Measurements from ENCODE around the gene TNS1. TPM values are rescaled to one million over a fixed set of nuclear protein-coding genes. Genes with fewer than 3 reads are reported as not detected.
A peak's percentile ranks its signal among the peaks of the same experiment; 100 is the strongest.

The TNS1 gene
- total RNA-seq, 1 donor from 2014 or later = 0.91 TPM

DNA sequence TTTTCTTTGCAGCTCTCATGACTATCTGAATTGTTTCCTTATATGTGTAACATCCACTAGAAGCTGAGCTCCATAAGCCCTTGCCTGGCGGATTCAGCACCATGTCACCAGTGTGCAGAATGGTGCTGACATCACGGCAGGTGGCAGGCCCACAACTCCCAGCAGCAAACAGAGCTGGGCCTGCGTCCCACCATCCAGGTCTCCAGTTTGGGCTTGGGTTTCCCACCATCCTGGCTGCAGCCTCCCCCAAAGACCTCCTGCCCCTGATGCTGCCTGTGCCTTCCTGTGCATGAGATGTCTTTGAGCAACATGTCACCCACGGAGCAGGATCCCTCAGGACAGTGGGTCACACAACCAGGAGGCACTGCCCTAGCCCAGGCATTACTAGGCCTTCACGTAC, 113.1 kb downstream of the TNS1 start:
- H3K27me3 Mint-ChIP-seq (ENCODE audit: low read depth) = no peaks in the 10 kb centered on the region

DNA sequence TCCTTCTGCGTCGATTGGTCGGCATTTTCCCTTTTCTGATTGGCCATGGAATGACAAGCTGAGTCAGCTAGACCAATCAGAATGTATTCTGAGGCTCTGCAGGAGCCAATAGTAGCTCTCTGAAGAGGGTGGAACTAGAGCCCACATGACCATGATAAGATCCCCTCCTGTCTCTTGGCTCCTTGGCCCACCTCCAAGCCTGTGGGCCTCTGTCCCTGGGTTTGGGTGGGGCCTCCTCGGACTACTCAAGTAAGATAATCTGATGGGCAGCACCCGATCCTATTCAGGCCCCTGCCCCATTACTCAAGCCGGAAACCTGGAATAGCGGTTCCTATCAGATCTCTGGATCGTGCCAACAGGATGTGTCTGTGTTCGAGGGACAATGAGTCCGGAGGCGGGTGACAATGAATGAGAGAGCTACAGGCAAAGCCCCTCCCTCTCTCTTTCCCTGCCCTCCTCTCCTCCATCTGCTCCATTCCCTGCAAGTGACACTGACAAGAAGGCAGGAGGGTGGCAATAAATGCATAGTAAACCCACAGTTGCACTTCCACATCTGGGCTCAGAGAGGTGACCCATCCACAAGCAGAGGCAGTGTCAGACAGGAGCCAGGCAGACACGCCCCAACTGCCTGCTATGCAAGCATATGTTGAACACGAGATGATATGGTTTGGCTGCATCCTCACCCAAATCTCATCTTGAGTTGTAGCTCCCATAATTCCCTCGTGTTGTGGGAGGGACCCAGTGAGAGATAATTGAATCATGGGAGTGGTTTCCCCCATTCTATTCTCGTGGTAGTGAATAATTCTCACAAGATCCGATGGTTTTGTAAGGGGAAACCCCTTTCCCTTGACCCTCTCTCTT, 114.7 kb downstream of the TNS1 start:
- intact Hi-C loops (cut with micrococcal nuclease) = no loop called here
- Mint-ChIP-seq H3K27ac (no peak overlapping the region), H3K4me1 (ENCODE audit: low read depth) (peaks cover 2% of the 10 kb centered on the region), H3K36me3 (ENCODE audit: low read depth) (no peaks in the 10 kb centered on the region), H3K4me3 (ENCODE audit: low read depth) (no peak overlapping the region), H3K27me3 (ENCODE audit: low read depth) (no peaks in the 10 kb centered on the region), H3K9me3 (no peaks in the 10 kb centered on the region)
- DNase-seq (ENCODE audit: low spot score) = no peak

More for the DNA sequence above, 113.1 kb downstream of the TNS1 start:
- no peak for DNase-seq (ENCODE audit: low spot score)
- no peaks in the 10 kb centered on the region for H3K9me3 Mint-ChIP-seq
- H3K4me1 Mint-ChIP-seq (ENCODE audit: low read depth) = peaks cover 2% of the 10 kb centered on the region
- no peak overlapping the region for H3K27ac Mint-ChIP-seq
- H3K4me3 Mint-ChIP-seq (ENCODE audit: low read depth) = no peak overlapping the region
- intact Hi-C loops (cut with micrococcal nuclease) = no loop called here
- H3K36me3 Mint-ChIP-seq (ENCODE audit: low read depth) = no peaks in the 10 kb centered on the region

DNA sequence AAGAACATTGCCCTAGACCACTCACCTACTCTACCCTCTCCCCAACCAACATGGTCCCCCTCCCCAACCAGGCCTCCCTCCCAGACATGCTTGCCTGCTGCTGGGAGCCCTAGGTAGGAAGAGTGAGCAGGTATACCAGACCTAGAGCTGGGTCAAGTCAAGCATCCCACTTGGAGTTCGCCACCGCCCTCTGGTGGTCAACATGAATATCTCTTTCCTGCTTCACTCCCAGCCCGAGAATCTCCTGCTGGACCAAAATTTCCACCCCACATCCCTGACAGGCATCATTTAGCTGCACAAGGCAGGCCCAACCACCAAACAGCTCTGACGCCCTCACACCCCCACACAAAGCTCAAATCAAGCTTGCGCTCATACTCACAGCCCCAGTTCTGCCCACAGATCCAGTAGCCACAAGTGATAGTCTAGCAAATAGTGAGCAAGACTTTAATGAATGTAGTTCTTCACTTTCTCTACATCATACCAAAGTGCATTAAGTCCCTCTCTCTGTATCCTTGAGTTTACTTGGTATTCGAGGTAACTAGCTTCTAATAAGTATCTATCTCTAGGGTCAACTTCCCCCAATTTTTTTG, 116.0 kb downstream of the TNS1 start:
- DNase-seq (ENCODE audit: low spot score) = peak; percentile 44
- Mint-ChIP-seq H3K27me3 (ENCODE audit: low read depth) (no peaks in the 10 kb centered on the region), H3K36me3 (ENCODE audit: low read depth) (no peaks in the 10 kb centered on the region), H3K27ac (no peak overlapping the region), H3K4me3 (ENCODE audit: low read depth) (no peak overlapping the region), H3K9me3 (no peaks in the 10 kb centered on the region), H3K4me1 (ENCODE audit: low read depth) (peaks cover 2% of the 10 kb centered on the region)
- intact Hi-C loops (cut with micrococcal nuclease) = loop anchor here (1.0 kb wide), 2 partner anchors 98 to 102 kb away; no protein-coding TSS in a partner anchor

DNA sequence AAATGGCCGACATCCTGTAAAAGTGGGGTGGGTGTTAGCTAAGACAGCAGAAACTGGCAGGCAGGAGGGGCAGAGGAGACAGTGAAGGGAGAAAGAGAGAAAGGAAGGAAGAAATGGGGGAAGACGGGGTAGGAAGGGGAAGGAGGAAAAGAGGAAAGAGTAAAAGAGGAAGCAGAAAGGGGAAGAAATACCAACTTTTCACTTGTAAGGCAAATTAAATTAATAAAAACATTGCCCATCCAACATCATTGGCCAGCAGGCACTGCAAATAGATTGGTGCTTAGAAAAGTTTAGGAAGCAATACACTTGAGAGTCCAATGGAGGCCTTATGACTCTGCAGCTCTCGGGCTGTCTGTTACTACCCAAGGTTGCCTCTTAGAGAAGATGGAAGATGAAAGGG, 116.7 kb downstream of the TNS1 start:
- H3K9me3 Mint-ChIP-seq = no peaks in the 10 kb centered on the region
- no peaks in the 10 kb centered on the region for H3K27me3 Mint-ChIP-seq (ENCODE audit: low read depth)
- no peaks in the 10 kb centered on the region for H3K36me3 Mint-ChIP-seq (ENCODE audit: low read depth)
- DNase-seq (ENCODE audit: low spot score) = no peak
- no peak overlapping the region for H3K4me3 Mint-ChIP-seq (ENCODE audit: low read depth)
- peaks cover 2% of the 10 kb centered on the region for H3K4me1 Mint-ChIP-seq (ENCODE audit: low read depth)
- intact Hi-C loops (cut with micrococcal nuclease) = loop anchor here (1.0 kb wide), 2 partner anchors 97 to 101 kb away; no protein-coding TSS in a partner anchor
- H3K27ac Mint-ChIP-seq = no peak overlapping the region

DNA sequence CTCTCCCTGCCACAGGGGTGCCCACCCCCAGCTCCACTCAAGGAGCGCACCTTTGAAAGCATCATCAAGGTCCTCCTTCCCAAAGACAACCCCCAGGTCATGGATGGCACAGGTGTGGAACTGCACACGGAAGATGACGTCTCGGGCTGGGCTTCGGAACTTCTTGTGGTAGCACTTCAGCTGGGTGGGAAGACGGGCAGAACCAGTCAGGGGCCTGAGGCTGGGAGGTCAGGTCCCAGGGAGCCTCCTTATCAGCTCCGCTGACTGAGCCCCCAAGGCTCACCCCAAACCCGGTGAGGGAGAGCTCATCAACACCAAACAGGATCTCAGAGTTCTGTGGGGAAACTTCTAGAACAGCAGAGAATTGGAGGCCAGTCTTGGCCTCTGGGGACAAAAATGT, 117.8 kb downstream of the TNS1 start:
- no peaks in the 10 kb centered on the region for H3K27me3 Mint-ChIP-seq (ENCODE audit: low read depth)
- H3K9me3 Mint-ChIP-seq = no peaks in the 10 kb centered on the region
- no peak overlapping the region for H3K4me3 Mint-ChIP-seq (ENCODE audit: low read depth)
- no peak overlapping the region for H3K27ac Mint-ChIP-seq
- peaks cover 2% of the 10 kb centered on the region for H3K4me1 Mint-ChIP-seq (ENCODE audit: low read depth)
- no peaks in the 10 kb centered on the region for H3K36me3 Mint-ChIP-seq (ENCODE audit: low read depth)
- intact Hi-C loops (cut with micrococcal nuclease) = no loop called here
- DNase-seq (ENCODE audit: low spot score) = no peak

DNA sequence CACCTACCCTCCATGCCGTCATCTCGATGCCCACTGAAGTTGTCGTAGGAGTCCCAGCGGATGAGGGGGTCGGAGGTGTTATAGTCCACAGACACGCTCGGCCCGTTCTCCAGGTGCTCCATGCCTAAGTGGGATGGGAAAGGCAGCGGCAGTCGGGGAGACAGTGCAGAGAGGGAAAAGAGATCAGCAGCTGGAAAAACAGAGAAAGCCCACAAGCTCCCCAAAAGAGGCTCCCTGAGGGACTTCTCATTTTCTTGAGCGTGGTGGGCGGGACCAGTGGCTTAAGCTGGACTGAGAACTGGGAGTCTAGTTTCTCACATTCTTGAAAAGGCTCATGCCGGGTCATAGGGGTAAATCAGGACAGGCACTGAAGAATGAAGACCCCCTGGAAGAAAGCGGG, 121.9 kb downstream of the TNS1 start:
- Mint-ChIP-seq H3K4me1 (ENCODE audit: low read depth) (no peaks in the 10 kb centered on the region), H3K4me3 (ENCODE audit: low read depth) (no peak overlapping the region), H3K27me3 (ENCODE audit: low read depth) (no peaks in the 10 kb centered on the region), H3K27ac (no peak overlapping the region), H3K9me3 (no peaks in the 10 kb centered on the region), H3K36me3 (ENCODE audit: low read depth) (no peaks in the 10 kb centered on the region)
- intact Hi-C loops (cut with micrococcal nuclease) = no loop called here
- no peak for DNase-seq (ENCODE audit: low spot score)

DNA sequence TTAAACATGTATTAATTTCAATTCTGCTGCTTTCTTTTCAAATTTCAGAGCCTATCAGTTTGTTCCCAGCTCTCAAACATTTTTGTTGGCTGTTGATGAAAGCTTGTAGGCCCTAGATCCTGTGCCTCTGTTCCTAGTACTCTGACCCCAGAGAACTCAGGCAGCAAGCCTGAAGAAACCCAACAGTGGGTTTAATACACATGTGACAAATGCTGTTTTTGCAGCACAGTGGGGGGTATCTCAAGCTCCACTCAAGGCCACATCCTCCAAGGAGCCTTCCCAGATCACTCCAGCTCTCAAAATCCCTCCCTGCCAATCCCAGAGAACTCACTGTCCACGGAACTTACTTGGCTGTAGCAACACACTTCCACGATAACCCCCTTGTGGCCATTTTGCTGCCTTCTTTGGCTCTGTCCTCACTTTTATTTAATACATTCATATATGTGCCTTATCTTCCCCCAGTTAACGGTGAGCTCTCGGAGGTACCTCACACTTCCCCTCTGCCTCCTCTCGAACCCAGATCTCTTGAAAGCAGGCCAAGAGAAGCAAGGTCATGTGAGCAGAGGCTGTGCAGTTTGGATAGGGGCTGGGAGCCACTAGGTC, 122.4 kb downstream of the TNS1 start:
- intact Hi-C loops (cut with micrococcal nuclease) = no loop called here
- Mint-ChIP-seq H3K4me3 (ENCODE audit: low read depth) (no peak overlapping the region), H3K9me3 (no peaks in the 10 kb centered on the region), H3K27ac (no peak overlapping the region), H3K4me1 (ENCODE audit: low read depth) (no peaks in the 10 kb centered on the region), H3K36me3 (ENCODE audit: low read depth) (no peaks in the 10 kb centered on the region), H3K27me3 (ENCODE audit: low read depth) (no peaks in the 10 kb centered on the region)
- no peak for DNase-seq (ENCODE audit: low spot score)

DNA sequence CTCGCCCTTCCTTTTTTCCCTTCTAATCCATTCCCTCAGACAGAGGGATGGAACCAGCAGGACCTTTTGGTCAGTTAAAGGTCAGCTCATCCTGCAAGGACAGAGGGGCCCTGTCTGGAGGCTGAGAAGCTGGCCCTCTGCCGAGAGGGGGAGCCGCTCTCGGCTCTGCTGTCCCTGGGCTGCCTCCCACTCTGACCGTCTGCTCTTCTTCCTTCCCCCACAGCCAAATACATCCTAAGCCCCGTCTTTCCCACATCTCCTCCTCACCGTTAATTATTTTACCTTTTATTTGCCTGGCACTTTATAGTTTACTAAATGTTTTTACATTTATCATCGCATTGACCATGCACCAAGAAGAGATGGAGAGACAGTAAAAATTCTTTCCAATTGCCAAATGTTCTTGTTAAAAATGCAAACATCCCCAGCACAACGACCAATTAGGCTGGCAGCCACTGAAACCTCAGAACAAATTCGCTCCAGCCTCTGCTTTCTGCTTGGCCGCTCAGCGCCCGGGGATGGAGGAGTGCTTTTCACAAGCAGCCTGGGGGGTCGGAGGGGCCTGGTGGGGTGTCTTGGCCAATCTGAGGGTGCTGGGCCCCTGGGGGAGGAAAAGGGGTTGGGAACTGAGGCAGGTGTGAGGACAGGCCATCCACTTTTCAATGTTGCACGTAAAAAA, 123.7 kb downstream of the TNS1 start:
- intact Hi-C loops (cut with micrococcal nuclease) = no loop called here
- Mint-ChIP-seq H3K36me3 (ENCODE audit: low read depth) (no peaks in the 10 kb centered on the region), H3K9me3 (no peaks in the 10 kb centered on the region), H3K4me1 (ENCODE audit: low read depth) (no peaks in the 10 kb centered on the region), H3K27ac (no peak overlapping the region), H3K27me3 (ENCODE audit: low read depth) (no peaks in the 10 kb centered on the region), H3K4me3 (ENCODE audit: low read depth) (no peak overlapping the region)
- no peak for DNase-seq (ENCODE audit: low spot score)

DNA sequence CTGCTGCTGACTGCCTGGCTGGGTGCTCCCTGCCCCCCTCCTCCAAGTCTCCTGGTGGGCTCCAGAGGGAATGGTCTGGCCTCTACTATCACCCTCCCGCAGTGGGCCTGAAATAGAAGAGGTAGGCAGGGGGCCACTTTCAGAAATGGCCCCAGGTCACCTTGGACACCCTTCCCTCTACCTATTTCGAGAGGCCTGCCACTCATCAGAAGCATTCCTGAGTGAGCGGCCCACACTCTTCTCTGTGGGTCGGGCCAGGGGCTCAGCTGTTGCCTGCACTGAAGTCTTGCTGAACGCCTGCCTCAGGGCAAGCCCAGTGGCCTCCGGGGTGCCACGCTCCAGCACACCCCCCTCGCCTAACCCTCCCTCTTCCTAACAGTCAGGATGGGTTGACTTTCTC, 124.9 kb downstream of the TNS1 start:
- no peaks in the 10 kb centered on the region for H3K4me1 Mint-ChIP-seq (ENCODE audit: low read depth)

DNA sequence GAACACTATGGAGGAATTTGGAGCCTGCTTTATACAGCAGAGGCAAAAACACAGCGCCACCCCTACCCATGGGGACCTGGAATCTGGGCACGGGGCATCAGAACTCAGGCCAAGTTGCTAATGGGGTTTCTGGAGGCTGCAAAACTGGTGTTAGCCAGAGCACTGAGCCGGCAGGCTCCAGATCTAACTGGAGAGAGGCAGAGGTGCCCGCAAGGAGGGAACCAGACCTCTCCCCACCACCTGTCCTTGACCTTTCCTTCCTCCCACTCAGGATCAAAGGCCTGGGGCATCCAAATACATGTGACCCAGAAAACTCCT, 126.6 kb downstream of the TNS1 start:
- Mint-ChIP-seq H3K27ac (no peak overlapping the region), H3K9me3 (no peaks in the 10 kb centered on the region), H3K36me3 (ENCODE audit: low read depth) (no peaks in the 10 kb centered on the region), H3K4me1 (ENCODE audit: low read depth) (no peaks in the 10 kb centered on the region), H3K27me3 (ENCODE audit: low read depth) (no peaks in the 10 kb centered on the region), H3K4me3 (ENCODE audit: low read depth) (no peak overlapping the region)
- intact Hi-C loops (cut with micrococcal nuclease) = no loop called here
- no peak for DNase-seq (ENCODE audit: low spot score)

More for the DNA sequence above, 124.9 kb downstream of the TNS1 start:
- H3K4me3 Mint-ChIP-seq (ENCODE audit: low read depth) = no peak overlapping the region
- no peaks in the 10 kb centered on the region for H3K27me3 Mint-ChIP-seq (ENCODE audit: low read depth)
- no peak for DNase-seq (ENCODE audit: low spot score)
- no peak overlapping the region for H3K27ac Mint-ChIP-seq
- H3K9me3 Mint-ChIP-seq = no peaks in the 10 kb centered on the region
- intact Hi-C loops (cut with micrococcal nuclease) = no loop called here
- H3K36me3 Mint-ChIP-seq (ENCODE audit: low read depth) = no peaks in the 10 kb centered on the region

DNA sequence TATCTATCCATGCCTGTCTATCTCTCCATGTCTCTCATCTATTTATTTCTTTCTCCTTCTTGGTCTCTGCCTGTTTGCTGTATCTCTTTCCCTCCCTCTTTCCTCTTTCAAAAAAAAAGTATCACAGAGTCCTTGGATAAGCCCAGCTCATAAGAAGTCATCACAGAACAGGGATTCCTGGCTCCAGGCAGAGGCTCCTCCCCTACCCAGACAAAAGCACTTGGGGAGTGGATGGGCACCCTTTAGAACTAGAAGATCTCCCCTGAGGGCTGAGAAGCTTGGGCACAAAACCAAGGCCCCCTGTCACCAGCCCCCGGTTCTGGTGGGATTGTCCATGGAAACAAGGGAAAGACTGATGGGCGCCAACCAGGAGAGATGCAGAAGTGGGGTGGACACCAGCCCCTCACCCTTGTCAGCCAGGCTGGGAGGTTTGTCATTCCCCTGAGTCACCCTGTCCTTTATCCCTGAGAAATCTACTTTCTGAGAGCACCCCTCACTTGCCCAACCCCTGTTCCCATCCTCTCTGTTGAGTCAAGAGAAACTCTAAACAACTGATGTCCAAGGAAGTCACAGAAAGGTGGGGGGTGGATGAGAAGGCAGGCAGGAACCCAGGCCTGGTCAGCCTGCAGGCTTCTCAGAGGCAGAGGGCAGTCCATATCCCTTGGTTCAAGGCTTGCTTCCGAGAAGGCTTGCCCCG, 127.1 kb downstream of the TNS1 start:
- H3K27me3 Mint-ChIP-seq (ENCODE audit: low read depth) = no peaks in the 10 kb centered on the region
- no peaks in the 10 kb centered on the region for H3K9me3 Mint-ChIP-seq
- no peak for DNase-seq (ENCODE audit: low spot score)
- no peak overlapping the region for H3K27ac Mint-ChIP-seq
- no peaks in the 10 kb centered on the region for H3K4me1 Mint-ChIP-seq (ENCODE audit: low read depth)
- H3K36me3 Mint-ChIP-seq (ENCODE audit: low read depth) = no peaks in the 10 kb centered on the region
- no peak overlapping the region for H3K4me3 Mint-ChIP-seq (ENCODE audit: low read depth)
- intact Hi-C loops (cut with micrococcal nuclease) = no loop called here

DNA sequence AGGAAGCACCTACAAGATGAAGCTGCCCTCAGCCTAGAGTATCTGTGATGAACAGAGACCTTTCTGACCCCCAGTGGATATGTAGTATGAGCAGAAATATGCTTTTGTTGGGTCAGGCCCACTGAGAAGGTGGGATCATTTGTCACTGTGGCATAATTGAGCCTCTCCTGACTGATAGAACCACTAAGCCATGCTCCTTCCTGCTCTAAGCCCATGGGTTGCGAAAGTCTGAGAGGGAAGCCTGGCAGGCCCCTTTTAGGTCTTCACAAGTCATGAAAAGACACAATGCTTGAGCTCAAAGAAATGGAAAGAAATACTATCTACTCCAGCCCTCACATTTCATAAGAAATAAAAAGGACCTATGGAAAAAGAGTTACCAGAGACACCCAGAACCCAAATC, 127.7 kb downstream of the TNS1 start:
- Mint-ChIP-seq H3K4me3 (ENCODE audit: low read depth) (no peak overlapping the region), H3K9me3 (no peaks in the 10 kb centered on the region), H3K27ac (no peak overlapping the region), H3K4me1 (ENCODE audit: low read depth) (no peaks in the 10 kb centered on the region), H3K27me3 (ENCODE audit: low read depth) (no peaks in the 10 kb centered on the region), H3K36me3 (ENCODE audit: low read depth) (no peaks in the 10 kb centered on the region)
- intact Hi-C loops (cut with micrococcal nuclease) = no loop called here
- DNase-seq (ENCODE audit: low spot score) = no peak
